ENCODE measurements around the gene SKAP2.

GRCh38 chr7:26899519-26899918, 35.1 kb upstream of the SKAP2 start:
- TF ChIP-seq YY1 (IDR thresholded peaks at IDR 0.05; ENCODE audit: insufficient read depth, insufficient read length) (no peak), SUZ12 (IDR thresholded peaks at IDR 0.05; ENCODE audit: extremely low read depth, insufficient read depth, insufficient read length) (no peak), ZNF274 (IDR thresholded peaks at IDR 0.05; ENCODE audit: low read depth, low read length) (no peak)

Data from NT2/D1 (cell line).